Erythroblast (primary cell): ENCODE data around the gene PSME1.

Source experiments
- GATA1 ChIP-seq: IDR thresholded peaks from 2 replicates; pipeline ENCODE4 v1.6.1; 2011; ENCODE audit warnings: low read depth, mild to moderate bottlenecking, control low read depth, low read length, moderate library complexity
- POLR2A ChIP-seq: IDR thresholded peaks from 2 replicates; pipeline ENCODE4 v1.6.1; 2011; ENCODE audit warnings: mild to moderate bottlenecking, low read length

DNA sequence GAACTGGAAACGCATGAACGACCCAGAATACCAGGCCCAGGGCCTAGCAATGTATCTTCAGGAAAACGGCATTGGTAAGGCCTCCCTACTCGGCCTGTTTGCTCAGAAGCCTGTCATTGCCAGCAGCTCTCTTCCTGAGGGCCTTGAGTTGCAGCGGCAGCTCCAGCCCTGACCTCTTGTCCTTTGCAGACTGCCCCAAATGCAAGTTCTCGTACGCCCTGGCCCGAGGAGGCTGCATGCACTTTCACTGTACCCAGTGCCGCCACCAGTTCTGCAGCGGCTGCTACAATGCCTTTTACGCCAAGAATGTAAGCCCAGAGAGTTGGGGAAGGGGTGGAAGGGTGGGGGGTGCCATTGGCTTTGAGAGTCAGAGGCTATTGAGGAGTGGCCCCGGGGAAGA lies 21.3 kb downstream of the PSME1 start:
- TF ChIP-seq POLR2A (no peak), GATA1 (no peak)
